Left colon (tissue), 2 donors: ENCODE measurements around the gene SOX9. TPM values are rescaled to one million over a fixed set of nuclear protein-coding genes. Genes with fewer than 3 reads are reported as not detected.
"Not testable (repeated sequence)": the region's sequence is repeated elsewhere in the genome, so short reads cannot be mapped to it uniquely, and the experiment has no call there.

Experiments
- ATAC-seq: fragments of 200-7000 bp; cut with Tn5 transposase; one replicate; pipeline ENCODE4 v1.9.1; 2020; ENCODE audit warnings: mild to moderate bottlenecking, moderate library complexity
- DNase-seq, 2 donors: peaks; one replicate each; pipeline ENCODE4 v3.0.0-alpha.2; 2020
- intact Hi-C, 2 donors: fragments of 100-400 bp; cut with DNase I in 1 of 2; cut with micrococcal nuclease in 1 of 2; formaldehyde crosslinking; loops; one replicate each; pipeline versions ENCODE4 v1.11.2 to v1.14.0; 2022; cut with DNase I, micrococcal nuclease
- total RNA-seq, 2 donors: library from RNA; stranded (reverse); fragmentation: NEBNext Ultra II Directional; extraction: Animal tissue kit (Norgen Biotek cat#: 25700); gene quantifications; one replicate each; pipeline ENCODE4 v1.2.1, GENCODE V29; 2021
- donor health status: DM: no; HTN: no; CAD: no.
- donor health status: DM: yes; HTN: yes; CAD: no.

SOX9 gene
- total RNA-seq, 2 donors from 2014 or later: 41.1 to 49.7 TPM

GRCh38 chr17:72122765-72123529 is 2.1 kb downstream of the SOX9 start:
- ATAC-seq (peak; percentile 15), DNase-seq (peak; percentile 48 to 53)
- intact Hi-C loops: loop anchor here in 1 of 2 donors (10.0 kb wide), 1 partner anchor 402 kb away; no protein-coding TSS in a partner anchor

- ATAC-seq (no peak), DNase-seq (peak in 1 of 2 donors; percentile 30)
- intact Hi-C loops: loop anchor here in 1 of 2 donors (10.0 kb wide), 1 partner anchor 401 kb away; no protein-coding TSS in a partner anchor
These were observed 3.0 kb downstream of the SOX9 start for GRCh38 chr17:72123530-72124437.

GRCh38 chr17:72124438-72124775 is 3.6 kb downstream of the SOX9 start:
- DNase-seq (no peak), ATAC-seq (no peak)
- intact Hi-C loops: loop anchor here in 1 of 2 donors (10.0 kb wide), 1 partner anchor 400 kb away; no protein-coding TSS in a partner anchor

- intact Hi-C loops: loop anchor here in 1 of 2 donors (10.0 kb wide), 1 partner anchor 400 kb away; no protein-coding TSS in a partner anchor
- DNase-seq: no peak
- no peak for ATAC-seq
These were observed 4.4 kb downstream of the SOX9 start for GRCh38 chr17:72125226-72125651.

- intact Hi-C loops: loop anchor here in 1 of 2 donors (10.0 kb wide), 1 partner anchor 399 kb away; no protein-coding TSS in a partner anchor
- DNase-seq (no peak), ATAC-seq (no peak)
These were observed 4.9 kb downstream of the SOX9 start for GRCh38 chr17:72125742-72126141.

- ATAC-seq (peak; percentile 70), DNase-seq (peak in 1 of 2 donors; percentile 62)
- intact Hi-C loops: loop anchor here in 1 of 2 donors (10.0 kb wide), 1 partner anchor 398 kb away; no protein-coding TSS in a partner anchor
These were observed 6.0 kb downstream of the SOX9 start for GRCh38 chr17:72126575-72127486.

GRCh38 chr17:72128039-72128438 is 7.2 kb downstream of the SOX9 start:
- DNase-seq: no peak
- ATAC-seq: no peak
- intact Hi-C loops: loop anchor here in 1 of 2 donors (10.0 kb wide), 1 partner anchor 397 kb away; no protein-coding TSS in a partner anchor

GRCh38 chr17:72134608-72135394 is 14.0 kb downstream of the SOX9 start:
- ATAC-seq: peak; percentile 93
- no peak for DNase-seq
- intact Hi-C loops: no loop called here

- intact Hi-C loops: no loop called here
- ATAC-seq: no peak
These were observed 14.9 kb downstream of the SOX9 start for GRCh38 chr17:72135546-72136325.

GRCh38 chr17:72136692-72137091 is 15.9 kb downstream of the SOX9 start:
- no peak for ATAC-seq
- no peak for DNase-seq
- intact Hi-C loops: no loop called here

More at GRCh38 chr17:72135546-72136325, 14.9 kb downstream of the SOX9 start:
- DNase-seq: no peak

- DNase-seq (no peak), ATAC-seq (no peak)
- intact Hi-C loops: no loop called here
These were observed 16.3 kb downstream of the SOX9 start for GRCh38 chr17:72137161-72137560.

- no peak for ATAC-seq
- DNase-seq: no peak
- intact Hi-C loops: no loop called here
These were observed 18.4 kb downstream of the SOX9 start for GRCh38 chr17:72139212-72139611.

GRCh38 chr17:72141336-72141735 is 20.5 kb downstream of the SOX9 start:
- intact Hi-C loops: no loop called here
- DNase-seq (no peak), ATAC-seq (no peak)

GRCh38 chr17:72142097-72142496 is 21.3 kb downstream of the SOX9 start:
- intact Hi-C loops, ATAC-seq, DNase-seq: not testable (repeated sequence)

GRCh38 chr17:72142614-72143013 is 21.8 kb downstream of the SOX9 start:
- no peak for DNase-seq
- intact Hi-C loops: no loop called here
- no peak for ATAC-seq

GRCh38 chr17:72143245-72143644 is 22.4 kb downstream of the SOX9 start:
- DNase-seq (peak in 1 of 2 donors; percentile 30), ATAC-seq (peak; percentile 98)
- intact Hi-C loops: no loop called here

GRCh38 chr17:72144101-72144500 is 23.3 kb downstream of the SOX9 start:
- no peak for DNase-seq
- intact Hi-C loops: no loop called here
- ATAC-seq: no peak
